ENCODE data around the gene CTBP2. TPM values are rescaled to one million over a fixed set of nuclear protein-coding genes. Genes with fewer than 3 reads are reported as not detected.

Gene CTBP2
- total RNA-seq, 2 experiments from 2014 or later: 0.12 to 0.21 TPM

DNA sequence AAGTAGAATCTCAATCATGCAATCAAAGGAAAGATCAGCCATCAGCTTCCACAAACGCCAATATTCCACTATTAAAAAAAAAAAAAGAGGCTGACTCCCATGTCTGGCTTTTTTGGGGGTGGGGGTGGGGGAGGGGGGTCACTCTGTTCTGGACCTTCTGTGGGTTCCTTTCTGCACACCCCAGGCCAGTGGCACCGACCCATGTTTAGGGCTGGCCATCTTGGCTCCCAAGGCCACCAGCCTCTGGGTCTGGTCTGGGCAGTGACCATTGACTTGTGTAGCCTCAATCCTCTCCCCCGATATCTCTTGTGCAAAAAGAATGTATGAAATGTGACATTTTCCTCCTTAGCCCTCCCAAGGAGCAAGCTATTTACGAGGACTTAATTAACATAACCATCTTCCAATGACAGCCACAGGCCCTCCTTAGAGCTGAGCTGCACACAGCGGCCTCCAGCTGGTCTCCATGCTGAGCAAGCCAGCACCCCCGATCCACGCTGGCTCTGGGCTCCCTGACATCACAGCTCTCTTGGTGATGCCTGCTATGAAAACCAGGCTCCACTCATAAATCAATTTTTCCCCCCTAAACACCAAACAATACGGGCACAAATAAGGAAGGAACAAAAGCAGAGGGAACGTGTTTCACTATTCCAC, 118.4 kb downstream of the CTBP2 start:
- no peak overlapping the region for H3K4me3 Mint-ChIP-seq
- no peak for DNase-seq
- ATAC-seq: no peak
- POLR2A ChIA-PET: interaction anchor here (0.6 kb wide), 1 partner anchor 14 kb away, joined by 4 read pairs; no protein-coding TSS in a partner anchor
- no peaks in the 10 kb centered on the region for H3K27me3 Mint-ChIP-seq
- H3K4me1 Mint-ChIP-seq: no peaks in the 10 kb centered on the region
- H3K27ac Mint-ChIP-seq: no peak overlapping the region
- CTCF ChIA-PET: no interaction called here
- no peaks in the 10 kb centered on the region for H3K9me3 Mint-ChIP-seq (ENCODE audit: low read depth)
- no peaks in the 10 kb centered on the region for H3K36me3 Mint-ChIP-seq (ENCODE audit: low read depth)
- intact Hi-C loops (cut with DNase I, micrococcal nuclease): no loop called here

- Mint-ChIP-seq H3K4me1 (no peaks in the 10 kb centered on the region), H3K9me3 (ENCODE audit: low read depth) (no peaks in the 10 kb centered on the region), H3K27ac (no peak overlapping the region), H3K4me3 (no peak overlapping the region), H3K27me3 (no peaks in the 10 kb centered on the region), H3K36me3 (ENCODE audit: low read depth) (no peaks in the 10 kb centered on the region)
- intact Hi-C loops (cut with DNase I, micrococcal nuclease): no loop called here
- DNase-seq: no peak
- no peak for ATAC-seq
- POLR2A ChIA-PET: no interaction called here
- CTCF ChIA-PET: no interaction called here
These were observed 121.0 kb downstream of the CTBP2 start for GRCh38 chr10:125039354-125039769.

GRCh38 chr10:125038637-125039036, 121.7 kb downstream of the CTBP2 start:
- POLR2A ChIA-PET: no interaction called here
- H3K36me3 Mint-ChIP-seq (ENCODE audit: low read depth): no peaks in the 10 kb centered on the region
- no peaks in the 10 kb centered on the region for H3K27me3 Mint-ChIP-seq
- H3K4me3 Mint-ChIP-seq: no peak overlapping the region
- no peaks in the 10 kb centered on the region for H3K9me3 Mint-ChIP-seq (ENCODE audit: low read depth)
- intact Hi-C loops (cut with DNase I, micrococcal nuclease): no loop called here
- H3K27ac Mint-ChIP-seq: no peak overlapping the region
- CTCF ChIA-PET: no interaction called here
- no peaks in the 10 kb centered on the region for H3K4me1 Mint-ChIP-seq
- DNase-seq (no peak), ATAC-seq (no peak)

DNA sequence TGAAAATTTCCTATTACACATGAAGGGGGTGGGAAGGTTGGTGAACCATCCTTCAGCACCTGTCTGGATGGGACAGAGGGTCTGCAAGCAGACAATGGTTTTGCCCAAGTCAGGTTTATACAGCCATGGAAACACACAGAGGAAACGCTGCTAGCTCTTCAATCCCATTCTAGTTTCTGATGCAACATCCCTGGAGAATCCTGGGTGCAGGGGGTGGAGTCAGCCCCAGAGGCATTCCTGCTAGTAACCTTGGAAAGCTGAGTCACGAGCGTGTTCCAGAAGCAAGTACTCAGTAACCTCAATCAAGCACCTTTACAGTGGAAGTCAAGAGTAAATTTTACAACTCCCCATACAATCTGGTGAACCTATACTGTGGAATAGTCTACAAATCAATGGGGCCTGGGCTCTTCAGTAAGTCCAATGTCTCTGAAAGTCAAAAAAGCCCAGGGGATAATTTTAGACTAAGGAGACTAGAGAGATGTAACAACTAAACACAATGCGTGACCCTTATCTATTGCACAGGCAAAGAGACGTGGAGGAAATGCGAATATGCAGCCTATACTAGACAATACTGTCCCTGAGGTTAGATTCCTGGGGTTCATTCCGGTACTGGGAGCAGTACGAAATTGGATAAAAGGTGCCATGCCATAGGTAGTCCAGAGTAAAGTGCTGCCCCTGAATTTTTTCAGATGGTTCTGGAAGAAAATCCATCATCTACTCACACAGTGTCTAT, 123.1 kb downstream of the CTBP2 start:
- Mint-ChIP-seq H3K9me3 (ENCODE audit: low read depth) (no peaks in the 10 kb centered on the region), H3K4me3 (no peak overlapping the region), H3K27me3 (no peaks in the 10 kb centered on the region), H3K4me1 (no peaks in the 10 kb centered on the region), H3K27ac (no peak overlapping the region), H3K36me3 (ENCODE audit: low read depth) (no peaks in the 10 kb centered on the region)
- POLR2A ChIA-PET: no interaction called here
- CTCF ChIA-PET: interaction anchor here (0.6 to 0.7 kb wide), 2 partner anchors 308 to 991 kb away, joined by 3 read pairs; no protein-coding TSS in a partner anchor
- ATAC-seq: no peak
- intact Hi-C loops (cut with DNase I, micrococcal nuclease): no loop called here
- DNase-seq: no peak

DNA sequence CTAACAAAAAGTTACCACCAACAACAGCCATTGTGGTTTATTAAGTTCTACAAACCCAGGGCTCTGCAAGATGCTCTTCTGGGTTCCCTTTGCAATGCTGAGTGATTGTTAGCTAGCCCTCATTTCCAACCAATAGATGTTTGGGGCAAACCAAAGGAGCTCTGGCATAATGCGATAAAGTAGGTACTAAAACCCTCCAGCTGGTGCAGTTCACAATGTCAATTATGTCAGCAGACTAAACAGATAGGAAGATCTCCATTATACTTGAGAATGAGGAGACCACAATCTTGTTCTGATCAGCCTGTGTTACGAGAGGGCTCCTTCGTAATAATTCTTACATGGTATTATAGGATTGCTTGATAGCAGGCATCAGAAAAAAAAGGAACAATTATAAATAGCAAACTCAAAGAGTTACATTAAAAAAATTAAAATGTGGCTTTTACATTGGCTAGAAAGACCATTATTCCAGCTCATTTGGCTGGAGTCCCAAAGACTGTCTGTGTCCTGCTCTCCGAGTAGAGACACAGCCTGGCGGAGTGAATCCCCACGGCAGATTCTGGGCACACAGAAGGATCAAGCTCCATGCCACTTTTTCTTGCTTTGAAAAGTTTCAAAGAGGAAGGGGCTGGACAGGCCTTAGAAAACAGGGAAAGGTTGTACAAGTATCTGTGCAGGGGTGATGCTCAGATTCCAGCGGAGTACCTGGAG, 124.6 kb downstream of the CTBP2 start:
- no peak for ATAC-seq
- no peaks in the 10 kb centered on the region for H3K27me3 Mint-ChIP-seq
- no peak overlapping the region for H3K4me3 Mint-ChIP-seq
- H3K36me3 Mint-ChIP-seq (ENCODE audit: low read depth): no peaks in the 10 kb centered on the region
- DNase-seq: no peak
- no peaks in the 10 kb centered on the region for H3K4me1 Mint-ChIP-seq
- no peaks in the 10 kb centered on the region for H3K9me3 Mint-ChIP-seq (ENCODE audit: low read depth)
- H3K27ac Mint-ChIP-seq: no peak overlapping the region
- intact Hi-C loops (cut with DNase I, micrococcal nuclease): no loop called here
- ChIA-PET CTCF (interaction anchor here (1.2 to 2.0 kb wide), 2 partner anchors 9 to 12 kb away, joined by 3 to 9 read pairs; no protein-coding TSS in a partner anchor), POLR2A (no interaction called here)

DNA sequence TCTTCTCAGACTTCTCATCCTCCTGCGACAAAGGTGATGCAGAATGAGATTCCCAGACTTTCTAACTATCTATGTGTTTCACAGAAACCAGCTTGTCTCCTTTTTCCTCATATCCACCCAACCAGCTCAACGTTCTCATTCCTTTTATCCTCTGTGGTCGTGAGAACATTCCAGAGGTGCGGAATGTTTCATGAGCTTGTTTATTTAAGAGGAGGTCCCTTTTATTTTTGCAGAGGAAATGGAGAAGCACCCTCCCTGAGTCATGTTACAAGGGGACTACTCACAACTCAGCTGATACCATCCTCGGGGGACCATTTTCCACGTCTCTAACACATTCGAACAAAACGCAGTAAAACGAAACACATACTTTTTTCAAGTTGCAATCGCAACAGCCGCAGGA, 125.2 kb downstream of the CTBP2 start:
- ChIA-PET CTCF (interaction anchor here (1.2 to 2.0 kb wide), 2 partner anchors 10 to 12 kb away, joined by 3 to 9 read pairs; no protein-coding TSS in a partner anchor), POLR2A (no interaction called here)
- ATAC-seq (no peak), DNase-seq (no peak)
- H3K4me3 Mint-ChIP-seq: no peak overlapping the region
- intact Hi-C loops (cut with DNase I, micrococcal nuclease): no loop called here
- H3K9me3 Mint-ChIP-seq (ENCODE audit: low read depth): no peaks in the 10 kb centered on the region
- H3K27ac Mint-ChIP-seq: no peak overlapping the region
- no peaks in the 10 kb centered on the region for H3K36me3 Mint-ChIP-seq (ENCODE audit: low read depth)
- H3K27me3 Mint-ChIP-seq: no peaks in the 10 kb centered on the region
- no peaks in the 10 kb centered on the region for H3K4me1 Mint-ChIP-seq

DNA sequence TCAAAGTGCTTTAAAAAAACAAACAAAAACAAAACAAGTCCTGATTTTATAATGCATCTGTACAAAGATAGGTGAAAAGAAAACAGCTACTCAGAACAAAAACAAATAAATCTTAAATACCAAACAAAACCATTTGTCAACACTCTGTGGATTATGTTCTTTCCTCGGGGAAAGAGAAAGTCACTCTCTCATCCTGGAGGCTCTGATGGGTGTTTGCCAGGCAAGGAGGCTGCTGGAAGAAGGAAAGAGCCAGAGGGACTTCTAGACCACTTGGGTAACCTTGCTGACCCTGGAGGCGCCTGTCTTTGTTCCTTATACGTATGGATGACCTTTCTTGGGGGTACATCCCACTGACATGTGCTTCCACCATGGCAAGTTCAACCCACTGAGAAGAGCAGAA, 125.7 kb downstream of the CTBP2 start:
- DNase-seq (no peak), ATAC-seq (no peak)
- Mint-ChIP-seq H3K27ac (no peak overlapping the region), H3K9me3 (ENCODE audit: low read depth) (no peaks in the 10 kb centered on the region), H3K4me1 (no peaks in the 10 kb centered on the region), H3K27me3 (no peaks in the 10 kb centered on the region), H3K36me3 (ENCODE audit: low read depth) (no peaks in the 10 kb centered on the region), H3K4me3 (no peak overlapping the region)
- ChIA-PET POLR2A (no interaction called here), CTCF (interaction anchor here (0.6 to 1.7 kb wide), 2 partner anchors 13 to 601 kb away, joined by 3 to 5 read pairs; no protein-coding TSS in a partner anchor)
- intact Hi-C loops (cut with DNase I, micrococcal nuclease): no loop called here

GRCh38 chr10:125033146-125033924, 127.0 kb downstream of the CTBP2 start:
- ATAC-seq (no peak), DNase-seq (no peak)
- intact Hi-C loops (cut with DNase I, micrococcal nuclease): no loop called here
- H3K36me3 Mint-ChIP-seq (ENCODE audit: low read depth): no peaks in the 10 kb centered on the region
- no peak overlapping the region for H3K27ac Mint-ChIP-seq
- ChIA-PET CTCF (interaction anchor here (1.0 to 1.7 kb wide), 2 partner anchors 14 to 41 kb away, joined by 3 to 5 read pairs; no protein-coding TSS in a partner anchor), POLR2A (interaction anchor here (0.7 kb wide), 1 partner anchor 1641 kb away, joined by 4 read pairs; no protein-coding TSS in a partner anchor)
- H3K9me3 Mint-ChIP-seq (ENCODE audit: low read depth): no peaks in the 10 kb centered on the region
- H3K27me3 Mint-ChIP-seq: no peaks in the 10 kb centered on the region
- H3K4me3 Mint-ChIP-seq: no peak overlapping the region
- no peaks in the 10 kb centered on the region for H3K4me1 Mint-ChIP-seq

DNA sequence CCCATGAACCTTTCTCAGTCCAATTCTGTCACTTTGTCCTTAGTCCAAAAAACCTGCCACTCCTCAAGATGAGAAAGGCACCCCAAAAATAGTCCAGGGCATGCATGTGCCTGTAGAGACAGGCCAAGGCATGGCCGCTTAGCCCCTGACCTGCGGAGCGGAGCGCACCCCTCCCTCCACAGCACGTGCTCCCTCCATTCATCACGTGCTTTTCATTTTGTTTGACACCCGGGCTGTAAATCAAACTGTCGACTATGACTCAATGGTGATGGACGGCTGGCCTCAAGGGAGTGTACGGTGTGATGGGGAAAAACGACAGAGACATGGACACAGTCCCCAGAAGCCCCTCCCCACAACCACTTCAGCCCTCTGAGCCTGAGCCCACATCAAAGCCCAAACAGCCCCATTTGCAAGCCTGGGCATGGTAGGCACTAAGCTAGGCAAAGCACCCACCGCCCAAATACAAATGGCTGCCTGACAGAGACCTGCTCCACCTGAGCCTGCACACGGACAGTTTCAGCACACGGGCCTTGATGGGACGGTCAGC, 127.8 kb downstream of the CTBP2 start:
- Mint-ChIP-seq H3K4me1 (no peaks in the 10 kb centered on the region), H3K9me3 (ENCODE audit: low read depth) (no peaks in the 10 kb centered on the region), H3K27me3 (no peaks in the 10 kb centered on the region), H3K36me3 (ENCODE audit: low read depth) (no peaks in the 10 kb centered on the region), H3K4me3 (no peak overlapping the region), H3K27ac (no peak overlapping the region)
- DNase-seq (no peak), ATAC-seq (no peak)
- intact Hi-C loops (cut with DNase I, micrococcal nuclease): no loop called here
- POLR2A ChIA-PET: interaction anchor here (0.7 kb wide), 1 partner anchor 1642 kb away, joined by 4 read pairs; no protein-coding TSS in a partner anchor
- CTCF ChIA-PET: interaction anchor here (1.0 to 1.1 kb wide), 2 partner anchors 15 to 40 kb away, joined by 3 read pairs; no protein-coding TSS in a partner anchor

DNA sequence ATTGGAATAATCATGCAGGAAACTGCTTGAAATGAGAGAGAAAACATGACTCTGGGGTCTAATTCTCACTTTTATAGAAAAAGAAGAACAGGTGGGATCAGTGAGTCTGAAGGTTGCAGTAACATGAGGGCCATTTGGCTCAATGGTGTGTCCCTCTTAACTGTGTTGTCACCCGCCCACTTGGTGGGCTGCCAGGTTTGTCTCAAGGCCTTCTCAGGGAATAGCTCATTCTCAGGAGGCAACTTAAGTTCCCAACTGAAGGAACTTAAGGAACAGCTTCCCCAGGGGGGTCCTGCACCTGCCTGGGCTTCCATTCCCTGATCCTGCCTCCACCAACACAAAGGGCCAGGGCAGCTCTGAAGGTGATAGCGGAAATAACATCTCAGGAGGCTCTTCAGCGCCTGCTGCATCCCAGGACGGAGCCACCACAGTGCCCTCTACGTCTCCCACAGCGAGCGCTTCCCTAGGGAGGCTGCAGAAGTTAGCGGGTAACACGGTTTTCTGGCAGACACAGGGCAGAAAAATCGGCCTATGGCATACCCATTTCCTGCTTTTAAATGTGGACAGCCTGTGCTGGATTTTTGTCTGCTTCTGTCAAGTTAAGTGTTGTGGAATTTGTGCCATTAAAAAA, 129.7 kb downstream of the CTBP2 start:
- Mint-ChIP-seq H3K4me3 (no peak overlapping the region), H3K36me3 (ENCODE audit: low read depth) (no peaks in the 10 kb centered on the region), H3K9me3 (ENCODE audit: low read depth) (no peaks in the 10 kb centered on the region), H3K27ac (no peak overlapping the region), H3K27me3 (no peaks in the 10 kb centered on the region), H3K4me1 (no peaks in the 10 kb centered on the region)
- intact Hi-C loops (cut with DNase I, micrococcal nuclease): no loop called here
- CTCF ChIA-PET: no interaction called here
- DNase-seq (no peak), ATAC-seq (no peak)
- POLR2A ChIA-PET: no interaction called here
